Mucosa of stomach (tissue), 1 donor: ENCODE results near the gene COL4A4.

ENCODE experiments used
- H3K27me3 ChIP-seq: one replicate; pipeline ENCODE4 v1.7.0; 2013; ENCODE audit warnings: mild to moderate bottlenecking, low read length; ENCODE audit not compliant: control insufficient read depth, insufficient read depth
- H3K36me3 ChIP-seq: one replicate; pipeline ENCODE4 v1.7.0; 2013; ENCODE audit warnings: low read length; ENCODE audit not compliant: control insufficient read depth, insufficient read depth
- H3K4me1 ChIP-seq: one replicate; pipeline ENCODE4 v1.7.0; 2013; ENCODE audit warnings: mild to moderate bottlenecking, low read length; ENCODE audit not compliant: control insufficient read depth, insufficient read depth
- H3K4me3 ChIP-seq: one replicate; pipeline ENCODE4 v1.7.0; 2013; ENCODE audit warnings: low read length
- H3K9ac ChIP-seq: one replicate; pipeline ENCODE4 v1.7.0; 2013; ENCODE audit warnings: mild to moderate bottlenecking, low read length, moderate library complexity
- H3K9me3 ChIP-seq: one replicate; pipeline ENCODE4 v1.7.0; 2013; ENCODE audit warnings: mild to moderate bottlenecking, low read length, moderate library complexity; ENCODE audit not compliant: control insufficient read depth
- donor health status: Pancreatic carcinoma.

The COL4A4 gene

DNA sequence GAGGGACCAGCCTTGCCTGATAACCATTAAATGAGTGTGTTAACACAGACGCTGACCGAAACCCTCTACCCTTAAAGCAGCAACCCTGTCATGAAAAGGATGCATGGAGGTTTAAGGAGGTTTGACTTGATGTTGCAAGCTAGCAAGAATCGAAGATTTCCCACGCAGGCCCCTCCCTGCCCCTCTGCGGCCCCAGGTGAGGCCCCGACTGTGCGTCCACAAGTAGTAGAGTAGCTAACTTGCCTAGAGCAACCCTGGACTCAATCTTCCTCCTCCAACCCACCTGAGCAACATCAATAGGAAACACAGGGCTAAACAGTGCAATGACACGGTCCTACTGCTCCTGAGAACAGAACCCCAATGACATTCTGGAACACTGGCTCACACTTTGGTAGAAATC, 150.1 kb downstream of the COL4A4 start:
- Histone ChIP-seq H3K9ac (no peak overlapping the region), H3K27me3 (no peaks in the 10 kb centered on the region), H3K9me3 (no peaks in the 10 kb centered on the region), H3K4me3 (no peak overlapping the region), H3K36me3 (no peaks in the 10 kb centered on the region), H3K4me1 (no peaks in the 10 kb centered on the region)

DNA sequence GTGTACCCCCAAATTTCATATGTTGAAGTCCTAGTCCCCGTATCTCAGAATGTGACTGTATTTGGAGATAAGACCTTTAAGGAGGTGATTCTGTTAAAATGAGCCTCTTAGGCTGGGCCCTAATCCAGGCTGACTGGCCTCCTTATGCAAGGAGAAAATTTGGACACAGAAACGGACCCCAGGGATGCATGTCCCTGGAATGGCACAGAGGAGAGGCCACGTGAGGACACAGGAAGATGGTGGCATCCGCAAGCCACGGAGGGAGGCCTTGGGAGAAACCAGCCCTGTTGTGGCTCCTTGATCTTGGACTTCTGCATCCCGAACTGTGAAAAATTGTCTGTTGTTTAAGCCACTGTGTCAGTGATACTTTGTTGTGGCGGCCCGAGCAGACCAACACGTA, 150.7 kb downstream of the COL4A4 start:
- no peaks in the 10 kb centered on the region for H3K9me3 ChIP-seq
- no peak overlapping the region for H3K9ac ChIP-seq
- H3K27me3 ChIP-seq = no peaks in the 10 kb centered on the region
- no peaks in the 10 kb centered on the region for H3K4me1 ChIP-seq
- H3K36me3 ChIP-seq = no peaks in the 10 kb centered on the region
- no peak overlapping the region for H3K4me3 ChIP-seq

DNA sequence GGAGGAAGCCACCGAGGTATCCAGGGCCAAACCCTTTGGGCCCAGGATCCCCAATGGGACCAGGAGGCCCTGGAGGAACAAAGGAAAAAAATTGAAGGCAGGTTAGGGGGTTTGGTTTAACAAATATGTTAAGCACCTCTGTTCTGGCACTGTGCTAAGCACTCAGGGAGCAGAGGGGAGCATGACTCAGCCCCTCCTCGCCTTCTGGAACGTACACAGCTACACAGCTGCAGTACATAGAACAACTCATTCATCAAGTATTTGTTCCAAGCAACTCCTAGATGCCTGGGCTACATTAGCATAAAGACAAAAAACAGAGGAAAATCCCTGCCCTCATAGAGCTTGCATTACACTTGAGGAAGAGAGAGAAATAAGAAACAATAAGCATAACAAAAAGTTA, 153.6 kb downstream of the COL4A4 start:
- Histone ChIP-seq H3K4me1 (no peaks in the 10 kb centered on the region), H3K4me3 (no peak overlapping the region), H3K9me3 (no peaks in the 10 kb centered on the region), H3K27me3 (no peaks in the 10 kb centered on the region), H3K36me3 (no peaks in the 10 kb centered on the region), H3K9ac (no peak overlapping the region)

DNA sequence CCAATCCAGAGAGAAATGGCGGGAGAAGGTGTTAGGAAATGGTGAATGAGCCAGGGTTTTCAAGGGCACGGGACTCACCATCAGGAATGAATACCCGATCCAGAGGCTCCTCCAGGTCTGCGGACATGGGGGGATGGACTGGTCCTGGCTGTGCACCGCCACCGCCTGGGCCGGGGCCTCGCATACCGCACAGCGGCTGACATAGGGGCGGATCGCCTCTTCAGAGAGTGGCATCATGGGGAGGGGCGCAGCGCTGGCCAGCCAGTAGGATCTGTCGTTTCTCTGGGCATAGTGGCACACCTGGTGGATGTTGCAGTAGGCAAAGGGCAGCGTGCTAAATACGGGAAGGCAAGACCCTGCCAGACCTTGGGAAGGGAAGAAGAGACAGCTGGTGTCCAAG, 156.1 kb downstream of the COL4A4 start:
- H3K9ac ChIP-seq = no peak overlapping the region
- no peak overlapping the region for H3K4me3 ChIP-seq
- no peaks in the 10 kb centered on the region for H3K9me3 ChIP-seq
- H3K4me1 ChIP-seq = no peaks in the 10 kb centered on the region
- H3K27me3 ChIP-seq = no peaks in the 10 kb centered on the region
- H3K36me3 ChIP-seq = no peaks in the 10 kb centered on the region

DNA sequence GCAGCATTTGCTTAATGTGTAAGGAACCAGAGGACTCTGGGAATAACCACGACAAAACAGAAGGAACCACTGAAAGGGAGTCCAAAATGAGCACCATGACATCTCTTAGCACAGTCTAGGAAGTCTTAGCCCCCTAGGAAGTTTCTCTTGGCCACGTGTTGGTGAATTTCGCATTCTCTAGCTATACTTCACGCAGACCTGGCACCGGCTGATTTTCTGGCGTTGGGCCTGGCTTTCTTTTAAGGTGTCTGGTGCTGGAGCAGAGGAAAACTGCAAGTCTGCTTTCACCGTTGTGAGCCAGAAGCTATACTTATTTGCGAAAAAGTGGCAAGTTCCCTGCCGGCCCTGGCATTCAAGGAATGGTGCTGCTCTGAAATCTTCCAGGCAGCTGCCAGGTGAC, 156.9 kb downstream of the COL4A4 start:
- Histone ChIP-seq H3K27me3 (no peaks in the 10 kb centered on the region), H3K9ac (no peak overlapping the region), H3K4me1 (no peaks in the 10 kb centered on the region), H3K4me3 (no peak overlapping the region), H3K9me3 (no peaks in the 10 kb centered on the region), H3K36me3 (no peaks in the 10 kb centered on the region)

DNA sequence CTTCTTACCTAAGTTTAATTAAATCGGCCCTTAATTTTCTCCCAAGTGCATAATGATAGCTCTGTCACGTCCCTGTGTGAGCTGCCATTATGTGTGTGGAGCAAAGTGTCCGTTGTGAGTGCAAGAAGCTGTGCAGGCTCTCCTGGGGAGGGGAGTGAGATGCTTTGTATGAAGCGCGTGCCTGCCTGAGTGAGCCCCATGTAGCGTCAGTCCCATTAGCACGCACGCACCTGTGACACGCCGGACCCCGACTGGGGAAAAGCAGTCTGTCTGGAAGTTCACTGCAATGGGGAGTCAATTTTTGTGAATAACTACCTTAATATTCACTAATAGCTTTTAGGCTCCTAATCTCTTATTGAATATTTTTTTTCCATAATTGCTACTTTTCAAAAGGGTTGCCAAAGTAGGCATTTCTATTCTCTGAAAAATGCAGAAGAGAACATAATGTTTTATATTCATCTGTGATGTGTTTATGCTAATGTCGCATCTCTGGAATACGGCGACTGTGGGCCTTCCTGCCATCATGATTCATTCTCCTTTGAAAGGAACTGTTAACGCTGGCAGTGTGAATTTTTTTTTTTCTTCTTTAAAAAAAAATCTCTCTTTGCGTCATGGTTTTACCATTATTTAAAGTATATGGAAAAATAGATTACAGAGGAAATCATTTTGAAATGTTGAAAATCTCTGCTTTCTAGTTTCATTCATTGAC, 157.7 kb downstream of the COL4A4 start:
- H3K27me3 ChIP-seq = no peaks in the 10 kb centered on the region
- no peaks in the 10 kb centered on the region for H3K9me3 ChIP-seq
- H3K4me1 ChIP-seq = no peaks in the 10 kb centered on the region
- H3K36me3 ChIP-seq = no peaks in the 10 kb centered on the region
- H3K9ac ChIP-seq = no peak overlapping the region
- H3K4me3 ChIP-seq = no peak overlapping the region

DNA sequence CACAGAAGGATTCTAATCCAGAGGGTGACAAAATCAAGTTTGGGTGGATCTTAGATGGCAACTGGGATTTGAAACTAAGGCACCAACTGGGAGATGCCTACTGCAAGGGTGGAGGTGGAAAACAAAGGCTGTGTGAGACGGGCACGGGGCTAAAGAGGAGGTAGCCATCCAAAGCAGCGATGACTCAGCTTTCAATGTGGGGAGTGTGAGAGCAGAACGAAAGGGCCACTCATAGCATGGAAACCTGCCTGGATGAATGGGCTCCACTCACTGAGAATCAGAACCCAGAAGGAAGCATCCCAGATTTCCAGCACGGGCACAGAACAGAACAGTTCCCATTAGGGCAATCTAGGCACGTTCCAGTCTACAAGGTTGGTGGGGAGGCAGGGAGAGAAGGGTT, 159.5 kb downstream of the COL4A4 start:
- Histone ChIP-seq H3K9ac (no peak overlapping the region), H3K9me3 (no peaks in the 10 kb centered on the region), H3K4me1 (no peaks in the 10 kb centered on the region), H3K27me3 (no peaks in the 10 kb centered on the region), H3K4me3 (no peak overlapping the region), H3K36me3 (no peaks in the 10 kb centered on the region)

DNA sequence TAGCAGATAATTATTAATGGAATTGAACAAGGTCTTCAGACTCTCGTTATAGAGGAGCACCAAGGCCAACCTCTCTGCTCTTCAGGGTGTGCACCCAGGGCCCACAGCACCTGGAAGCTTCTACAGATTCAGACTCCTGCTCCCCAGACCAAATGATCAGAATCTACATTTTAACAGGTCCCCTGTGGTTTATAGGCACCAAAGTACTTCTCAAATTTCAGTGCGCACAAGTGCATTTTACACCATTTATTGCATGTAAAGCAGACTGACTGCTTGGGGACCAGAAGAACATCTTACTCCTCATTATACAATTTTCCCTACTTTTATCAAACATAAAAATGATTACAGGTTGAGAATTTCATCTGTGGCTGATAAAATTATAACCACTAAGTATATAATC, 163.9 kb downstream of the COL4A4 start:
- no peak overlapping the region for H3K9ac ChIP-seq
- no peaks in the 10 kb centered on the region for H3K9me3 ChIP-seq
- H3K27me3 ChIP-seq = no peaks in the 10 kb centered on the region
- no peak overlapping the region for H3K4me3 ChIP-seq
- no peaks in the 10 kb centered on the region for H3K4me1 ChIP-seq
- H3K36me3 ChIP-seq = no peaks in the 10 kb centered on the region

DNA sequence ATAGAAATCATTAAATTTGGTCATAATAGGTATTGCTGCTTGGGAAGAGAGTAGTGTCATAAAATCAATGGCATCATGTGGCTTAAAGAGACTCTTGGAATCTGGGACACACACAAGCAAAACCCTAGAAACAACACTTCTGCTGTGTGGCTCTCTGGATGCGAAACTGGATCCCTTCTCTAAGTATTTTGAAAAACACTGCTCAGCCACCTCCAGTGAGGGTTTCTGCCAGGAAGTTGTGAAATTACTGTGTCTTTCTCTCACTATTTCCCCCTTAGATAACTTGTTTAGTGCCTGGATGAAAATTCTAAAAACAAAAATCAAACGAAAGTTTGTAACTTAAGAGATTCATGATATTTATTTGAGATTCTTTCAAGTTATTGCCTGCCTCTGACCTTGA, 164.3 kb downstream of the COL4A4 start:
- H3K4me1 ChIP-seq = no peaks in the 10 kb centered on the region
- H3K9ac ChIP-seq = no peak overlapping the region
- H3K9me3 ChIP-seq = no peaks in the 10 kb centered on the region
- H3K36me3 ChIP-seq = no peaks in the 10 kb centered on the region
- H3K4me3 ChIP-seq = no peak overlapping the region
- H3K27me3 ChIP-seq = no peaks in the 10 kb centered on the region

DNA sequence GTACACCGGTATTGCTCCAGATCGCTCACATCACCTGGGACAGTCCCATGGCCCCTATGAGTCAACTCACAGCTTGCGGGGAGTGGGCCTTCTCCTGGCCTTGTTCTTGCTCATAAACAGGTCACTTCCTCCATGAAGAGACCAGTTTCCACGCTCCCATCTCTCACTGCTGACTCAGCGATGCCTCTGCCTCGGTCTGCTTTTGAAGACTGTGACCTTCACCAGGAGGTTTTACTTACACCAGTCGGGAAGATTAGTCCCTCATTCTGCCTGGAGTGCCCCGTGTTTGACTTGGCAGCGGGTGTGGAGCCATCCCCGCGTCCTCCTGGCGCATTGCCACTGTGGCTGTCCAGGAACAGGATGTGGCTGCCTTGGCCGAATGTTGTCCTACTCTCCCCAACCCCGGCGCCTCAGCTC, 168.4 kb downstream of the COL4A4 start:
- Histone ChIP-seq H3K9me3 (no peaks in the 10 kb centered on the region), H3K36me3 (no peaks in the 10 kb centered on the region), H3K9ac (no peak overlapping the region), H3K4me1 (no peaks in the 10 kb centered on the region), H3K27me3 (no peaks in the 10 kb centered on the region), H3K4me3 (no peak overlapping the region)

DNA sequence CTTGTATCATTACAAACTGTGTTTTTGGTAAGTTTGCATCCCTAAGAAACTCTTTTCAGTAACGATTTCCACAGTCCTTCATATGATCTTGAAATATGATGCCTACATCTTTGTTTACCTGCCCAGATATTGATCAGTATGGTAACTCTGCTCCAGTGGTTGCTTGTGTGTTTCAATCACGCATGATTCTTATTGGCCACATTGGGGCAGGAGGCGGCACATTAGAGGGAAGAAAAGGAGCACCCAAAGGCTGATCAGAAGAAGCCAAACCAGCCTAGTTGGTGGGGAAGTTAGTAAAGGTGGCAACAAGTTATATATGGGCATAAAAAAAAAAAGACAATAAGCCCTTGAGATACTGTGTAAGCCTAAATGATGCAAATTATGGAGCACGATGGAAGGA, 169.2 kb downstream of the COL4A4 start:
- H3K9ac ChIP-seq = no peak overlapping the region
- H3K27me3 ChIP-seq = no peaks in the 10 kb centered on the region

DNA sequence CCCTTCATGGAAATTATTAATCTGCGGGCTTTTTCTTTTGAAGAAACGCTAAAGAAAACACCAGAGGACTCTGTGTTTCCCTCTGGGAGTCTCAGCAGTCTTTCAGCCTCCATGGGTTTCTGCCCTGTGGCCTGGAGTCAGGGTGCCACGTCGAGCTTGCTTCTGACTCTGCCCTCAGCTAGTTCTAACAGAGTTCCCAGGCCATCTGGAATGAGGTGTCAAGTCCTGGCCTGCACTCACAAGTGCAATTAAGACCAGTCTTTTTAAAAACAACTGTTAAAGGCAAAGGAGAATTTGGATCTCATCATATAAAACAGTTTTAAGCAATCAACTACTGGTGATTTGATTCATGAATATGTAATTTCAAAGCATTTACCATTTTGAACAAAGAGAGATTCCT, 170.8 kb downstream of the COL4A4 start:
- Histone ChIP-seq H3K4me3 (no peak overlapping the region), H3K9me3 (no peaks in the 10 kb centered on the region), H3K4me1 (no peaks in the 10 kb centered on the region), H3K27me3 (no peaks in the 10 kb centered on the region), H3K36me3 (no peaks in the 10 kb centered on the region), H3K9ac (no peak overlapping the region)

More for the DNA sequence above, 169.2 kb downstream of the COL4A4 start:
- Histone ChIP-seq H3K36me3 (no peaks in the 10 kb centered on the region), H3K4me3 (no peak overlapping the region), H3K9me3 (no peaks in the 10 kb centered on the region), H3K4me1 (no peaks in the 10 kb centered on the region)

DNA sequence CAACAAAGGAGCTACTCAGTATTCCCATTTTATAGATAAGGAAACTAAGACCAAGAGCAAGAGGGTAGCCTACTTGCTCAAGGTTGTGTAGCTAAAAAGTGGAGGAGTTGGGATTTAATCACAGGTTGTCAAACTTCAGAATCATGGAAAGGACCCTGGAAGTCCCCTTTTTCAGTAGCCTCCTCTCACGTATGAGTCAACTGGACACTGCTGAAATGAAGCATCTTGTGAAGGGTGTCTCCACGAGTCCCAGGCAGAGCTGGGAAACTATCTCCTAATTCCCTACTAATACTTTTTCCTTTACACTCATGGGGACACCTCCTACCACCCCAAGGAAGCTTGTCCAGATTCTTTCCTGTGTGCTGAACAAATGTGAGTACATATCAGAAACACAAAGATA, 172.3 kb downstream of the COL4A4 start:
- Histone ChIP-seq H3K4me3 (no peak overlapping the region), H3K9ac (no peak overlapping the region), H3K36me3 (no peaks in the 10 kb centered on the region), H3K4me1 (no peaks in the 10 kb centered on the region), H3K27me3 (no peaks in the 10 kb centered on the region), H3K9me3 (no peaks in the 10 kb centered on the region)
